CD4-positive, alpha-beta T cell treated with Interleukin-2 at 100 ng/mL for 4 hours (primary cell): Measurements from ENCODE around the gene AKAP10.
"Not testable (repeated sequence)": the region's sequence is repeated elsewhere in the genome, so short reads cannot be mapped to it uniquely, and the experiment has no call there.

Experiments used
- DNase-seq: peaks from one replicate; pipeline ENCODE4 v3.0.0-alpha.2; 2020; ENCODE audit warnings: low spot score

The AKAP10 gene

GRCh38 chr17:19928299-19928698 is 49.3 kb downstream of the AKAP10 start:
- DNase-seq = no peak

DNA sequence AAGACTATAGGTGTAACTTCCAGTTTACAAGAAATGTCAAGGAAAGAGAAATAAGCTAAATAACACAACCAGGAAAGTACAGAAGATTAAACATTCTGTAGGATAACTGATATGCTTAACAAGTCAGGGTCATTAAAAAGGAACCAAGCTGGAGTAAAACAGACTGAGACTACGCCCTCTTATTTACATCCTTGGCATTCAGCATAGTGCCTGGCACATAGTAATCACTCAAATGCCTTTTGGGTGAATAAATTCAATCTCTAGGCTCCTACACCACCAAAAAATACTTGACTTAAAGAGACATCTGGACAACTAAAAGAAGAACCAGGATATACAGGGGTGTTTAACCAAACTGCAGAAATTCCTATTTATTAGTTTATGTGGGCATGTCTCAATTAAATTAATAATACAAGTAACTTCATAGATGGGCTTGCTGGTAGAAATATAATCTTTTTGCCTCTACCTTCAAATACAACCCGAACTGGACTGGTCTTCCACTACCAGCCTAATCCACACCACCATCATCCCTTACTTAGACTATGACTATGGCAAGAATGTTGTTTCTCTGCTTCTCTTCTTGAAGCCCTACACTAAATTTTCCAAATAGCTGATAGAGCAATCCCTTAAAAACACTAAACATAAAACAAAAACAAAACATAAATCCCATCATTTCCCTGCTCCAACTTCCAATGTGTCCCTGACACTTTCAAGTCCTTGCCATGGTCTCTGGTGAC is 62.2 kb downstream of the AKAP10 start:
- no peak for DNase-seq

DNA sequence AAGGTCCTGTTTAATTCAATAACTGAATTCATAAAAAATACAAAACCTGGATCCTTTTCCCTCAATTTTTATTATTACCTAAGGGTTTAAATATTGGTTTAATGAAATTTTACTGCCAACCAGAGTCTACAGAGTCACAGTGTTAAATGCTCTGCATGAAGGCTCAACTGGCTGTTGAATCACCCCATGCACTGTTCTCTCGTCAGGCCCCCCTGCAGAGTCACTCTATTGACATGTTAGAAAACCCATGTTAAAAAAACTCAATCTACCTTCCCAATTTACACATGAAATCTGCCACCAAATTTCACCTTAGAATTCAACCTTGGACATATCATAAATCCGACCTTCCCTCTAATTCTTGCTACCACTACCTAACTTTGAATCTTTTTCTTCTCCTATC is 66.6 kb downstream of the AKAP10 start:
- no peak for DNase-seq

GRCh38 chr17:19909139-19909538 is 68.5 kb downstream of the AKAP10 start:
- no peak for DNase-seq

DNA sequence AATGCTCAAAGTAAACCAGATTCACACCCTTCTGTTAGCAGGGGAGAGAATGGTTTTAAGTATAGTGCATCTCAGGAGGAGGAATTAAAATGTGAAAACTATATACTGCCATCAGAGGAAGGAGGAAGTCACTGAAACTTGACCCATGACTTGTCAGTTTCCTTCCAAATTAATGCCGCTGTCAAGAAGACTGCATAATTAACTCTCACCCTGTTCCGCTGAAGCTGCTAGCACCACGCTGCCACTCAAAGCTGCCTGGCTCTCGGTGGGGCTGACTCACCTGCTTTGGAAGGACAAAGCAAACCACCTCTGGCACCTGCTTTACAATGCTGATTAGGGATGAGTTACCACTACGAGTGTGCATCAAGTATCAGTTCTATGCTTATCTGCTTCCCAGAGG is 72.1 kb downstream of the AKAP10 start:
- DNase-seq = no peak

DNA sequence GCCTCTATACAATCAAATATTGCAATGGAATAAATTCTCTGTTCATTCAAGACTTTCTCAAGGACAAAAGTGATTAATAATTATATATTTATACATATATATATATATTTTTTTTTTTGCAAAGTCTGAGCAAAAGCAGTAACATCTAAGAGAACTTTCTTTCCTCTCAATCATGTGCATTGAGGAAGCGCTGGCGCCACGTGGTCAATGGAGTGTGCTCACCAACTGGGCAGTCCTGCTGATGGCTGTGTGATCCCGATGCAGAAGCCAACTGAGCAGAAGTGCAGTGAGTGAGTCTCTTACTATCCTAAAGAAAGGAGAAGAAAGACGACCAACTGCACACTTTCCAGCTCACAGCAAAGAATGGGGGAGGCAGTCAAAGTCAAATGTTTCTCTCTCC is 72.7 kb downstream of the AKAP10 start:
- DNase-seq = no peak

DNA sequence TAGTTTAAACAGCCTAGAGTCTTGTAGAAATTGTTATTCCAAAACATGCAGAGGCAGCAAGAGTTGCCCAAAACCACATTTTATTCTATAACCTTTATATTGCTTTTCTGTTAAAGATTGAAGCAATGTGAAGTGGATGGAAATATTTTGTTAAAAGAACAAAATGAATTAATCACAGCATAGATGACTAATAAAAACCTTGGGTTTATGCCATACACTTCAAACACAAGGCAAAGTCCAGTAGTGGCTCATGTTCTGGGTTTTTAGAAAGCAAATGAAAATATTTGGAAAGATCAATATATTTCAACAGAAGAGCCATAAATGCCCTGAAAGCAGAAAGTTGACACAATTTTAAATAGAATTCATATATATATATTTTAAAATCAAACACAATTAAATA is 73.2 kb downstream of the AKAP10 start:
- no peak for DNase-seq

DNA sequence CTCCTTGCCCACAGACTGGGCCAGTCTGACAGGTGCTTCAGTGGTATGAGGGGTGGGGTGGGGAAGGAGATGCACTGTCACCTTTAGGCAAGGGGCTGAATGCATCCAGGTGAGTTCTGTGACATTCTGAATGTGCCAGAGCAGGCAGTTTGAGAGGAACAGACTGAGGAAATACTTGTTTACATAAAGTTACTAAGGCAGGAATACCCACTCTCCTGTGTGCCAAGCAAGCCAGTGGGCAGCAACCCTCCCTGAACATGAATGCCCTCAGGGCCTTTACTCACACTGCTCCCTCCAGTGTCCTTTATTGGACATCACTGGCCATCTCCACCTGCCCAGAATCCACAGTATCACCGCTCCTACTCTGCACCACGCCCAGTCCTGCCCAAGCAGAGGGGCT is 76.8 kb downstream of the AKAP10 start:
- DNase-seq = no peak

- no peak for DNase-seq
Measured at GRCh38 chr17:19897903-19898302, 79.7 kb downstream of the AKAP10 start.

- no peak for DNase-seq
Measured at GRCh38 chr17:19897090-19897837, 80.4 kb downstream of the AKAP10 start.

DNA sequence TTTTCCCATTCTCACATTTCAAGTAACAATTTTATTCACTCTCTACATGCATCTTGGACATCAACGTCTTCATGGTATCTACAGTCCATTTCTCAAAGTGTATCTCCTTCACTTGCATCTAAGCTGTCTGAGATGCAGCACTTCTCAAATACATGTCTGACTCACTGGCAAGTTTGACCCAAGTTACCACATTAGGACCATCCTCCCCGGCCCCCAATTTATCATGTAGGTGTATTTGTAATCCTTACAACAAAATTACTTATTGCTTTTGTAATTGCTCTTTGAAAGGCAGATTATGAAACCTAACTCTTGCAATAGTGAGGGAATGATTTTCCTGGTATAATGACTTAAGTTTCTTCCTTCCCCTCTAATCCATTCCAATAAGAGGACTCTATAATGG is 80.9 kb downstream of the AKAP10 start:
- DNase-seq = no peak

- not testable (repeated sequence) for DNase-seq
Measured at GRCh38 chr17:19890554-19890953, 87.1 kb downstream of the AKAP10 start.

- DNase-seq = not testable (repeated sequence)
Measured at GRCh38 chr17:19890001-19890400, 87.6 kb downstream of the AKAP10 start.

GRCh38 chr17:19886116-19886515 is 91.5 kb downstream of the AKAP10 start:
- DNase-seq = no peak

DNA sequence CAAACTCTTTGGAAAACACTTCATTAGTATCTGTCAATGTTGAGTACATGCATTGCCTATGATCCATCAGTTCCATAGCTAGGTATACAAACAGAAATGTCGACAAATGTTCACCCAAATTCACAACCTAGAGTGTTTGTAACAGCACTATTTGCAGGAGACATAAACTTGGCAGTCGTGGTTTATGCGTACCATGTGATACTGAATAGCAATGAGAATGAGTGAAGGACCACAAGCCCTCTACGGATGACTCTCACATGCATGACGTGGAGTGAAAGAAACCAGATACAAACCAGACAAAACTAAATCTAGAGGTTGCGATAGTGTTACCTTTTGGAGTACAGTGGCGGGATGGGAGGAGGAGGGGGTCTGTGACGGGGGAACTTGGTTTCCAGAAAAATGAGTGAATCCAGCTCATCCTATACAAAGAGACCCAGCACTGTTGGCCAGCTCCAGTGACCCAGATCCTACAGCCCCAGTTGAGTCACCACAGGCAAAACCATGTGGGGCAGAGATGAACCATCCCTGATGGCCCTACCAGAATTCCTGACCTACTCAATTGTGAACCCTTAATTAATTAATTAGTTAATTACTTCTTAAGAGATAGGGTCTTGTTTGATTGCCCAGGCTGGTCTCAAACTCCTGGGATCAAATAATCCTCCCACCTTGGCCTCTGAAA is 94.0 kb downstream of the AKAP10 start:
- DNase-seq = no peak

DNA sequence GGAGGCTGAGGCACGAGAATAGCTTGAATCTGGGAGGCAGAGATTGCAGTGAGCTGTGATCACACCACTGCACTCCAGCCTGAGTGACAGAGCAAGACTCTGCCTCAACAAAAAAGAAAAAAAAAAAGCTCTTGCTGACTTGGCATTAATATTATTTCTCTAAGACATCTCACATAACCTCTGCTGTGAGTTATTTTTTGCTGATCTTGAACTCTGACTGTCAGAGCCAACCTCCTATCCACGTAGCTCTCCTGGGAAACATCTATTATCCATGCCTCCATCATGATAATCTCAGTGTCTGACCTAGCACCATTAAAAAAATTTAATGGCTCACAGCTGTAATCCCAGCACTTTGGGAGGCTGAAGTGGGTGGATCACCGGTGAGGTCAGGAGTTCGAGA is 97.2 kb downstream of the AKAP10 start:
- DNase-seq = no peak

- no peak for DNase-seq
Measured at GRCh38 chr17:19877364-19877945, 100.2 kb downstream of the AKAP10 start.

DNA sequence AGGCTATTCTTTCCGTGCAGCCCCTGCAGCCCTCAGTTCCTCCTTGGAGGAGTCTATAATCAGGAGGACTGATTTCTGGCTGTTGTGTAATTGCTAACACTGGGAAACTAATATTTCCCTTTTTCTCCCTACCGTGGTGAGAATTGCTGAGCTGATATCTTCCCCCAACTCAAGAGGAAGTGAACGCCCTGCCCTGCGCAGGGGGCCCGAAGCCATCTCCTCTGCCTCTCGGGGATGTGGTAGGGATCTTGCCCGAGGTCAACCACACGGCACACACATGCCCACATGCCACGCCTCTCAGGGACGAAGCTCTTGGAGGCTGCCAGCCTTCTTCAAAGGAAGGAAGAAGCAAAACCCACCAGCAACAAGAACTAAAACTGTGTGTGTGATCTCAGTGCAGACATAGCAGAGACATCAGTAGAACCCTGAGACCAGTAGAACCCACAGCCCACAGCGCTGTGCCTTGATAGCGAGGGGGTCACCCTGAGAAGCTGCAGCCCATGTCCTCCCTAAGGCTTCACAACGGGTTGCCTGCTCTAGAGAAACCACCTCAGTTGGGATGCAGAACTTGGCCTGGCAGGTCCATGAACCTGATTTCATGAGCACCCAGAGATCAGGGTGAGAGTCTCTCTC is 101.0 kb downstream of the AKAP10 start:
- DNase-seq = peak; percentile 44

GRCh38 chr17:19874256-19874655 is 103.4 kb downstream of the AKAP10 start:
- DNase-seq = no peak

DNA sequence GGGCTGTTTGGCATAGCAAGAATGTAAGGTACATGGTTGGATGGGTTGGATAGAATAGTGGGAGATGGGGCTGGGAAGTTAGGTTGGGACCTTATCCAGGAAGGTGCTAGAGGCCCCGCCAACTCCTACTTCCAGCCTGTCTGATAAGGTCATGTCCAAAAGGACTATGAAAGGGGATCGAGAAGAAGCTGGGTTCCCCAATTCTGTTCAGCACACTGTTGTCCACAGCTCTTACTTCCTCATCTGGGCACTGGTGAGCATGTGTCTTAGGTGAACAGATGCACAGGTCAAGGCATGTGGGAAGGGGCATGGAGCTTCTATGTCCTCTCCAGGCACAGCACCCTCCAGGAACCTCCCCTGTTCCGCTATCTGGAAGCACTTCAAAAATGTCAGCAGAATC is 104.3 kb downstream of the AKAP10 start:
- DNase-seq = no peak

DNA sequence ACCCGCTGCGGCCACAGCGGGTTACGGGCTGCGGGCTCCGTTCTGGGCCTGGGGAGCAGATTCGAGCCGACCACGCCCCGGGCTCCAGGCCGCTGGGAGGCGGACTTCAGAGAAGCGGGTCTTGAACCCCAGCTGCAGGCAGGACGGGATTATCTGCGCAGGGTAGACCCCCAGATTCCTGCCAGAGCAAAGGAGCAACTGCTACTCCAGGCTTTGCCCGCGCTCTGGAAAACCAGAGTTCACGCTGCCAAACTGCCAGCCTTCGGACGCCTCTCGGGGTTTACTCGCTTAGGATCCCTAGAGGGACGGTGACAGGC is 109.6 kb downstream of the AKAP10 start:
- DNase-seq = no peak

GRCh38 chr17:19867329-19868078 is 110.1 kb downstream of the AKAP10 start, which contains the start of gene ULK2:
Gene ULK2 (minus strand): TSS chr17:19867936. CDS start chr17:19867417, 519 bp downstream.
- DNase-seq = peak; percentile 52
